ENCODE data around the gene NUDT1.

Gene NUDT1

GRCh38 chr7:2241580-2242540 is at the start of gene NUDT1, which contains the start of gene MRM2:
Gene NUDT1, plus strand, starts transcription at chr7:2242226. Its CDS starts 2,349 bp downstream, at chr7:2244575.
Gene MRM2, minus strand, starts transcription at chr7:2242205. Its CDS starts 36 bp downstream, at chr7:2242169.
- peak within 1 kb of the TSS; percentile 98 for H3K4me3 ChIP-seq (ENCODE audit: low read depth, low read length, poor library complexity, severe bottlenecking)
- H2AFZ ChIP-seq (ENCODE audit: low read length): no peak within 1 kb of the TSS
- H3K9me3 ChIP-seq (ENCODE audit: low read length): no peaks in the 10 kb centered on the region
- H3K9me2 ChIP-seq (ENCODE audit: low read depth, low read length): no peaks in the 10 kb centered on the region
- H3K9ac ChIP-seq (ENCODE audit: low read length): peak within 1 kb of the TSS; percentile 96
- peak within 1 kb of the TSS; percentile 99 for H3K4me2 ChIP-seq (ENCODE audit: low read length)
- H3K36me3 ChIP-seq (ENCODE audit: insufficient read depth, low read length): peaks cover 25% of the 10 kb centered on the region
- no peaks in the 10 kb centered on the region for H3K27me3 ChIP-seq (ENCODE audit: insufficient read depth, low read length)
- peak within 1 kb of the TSS; percentile 67 for H3K27ac ChIP-seq (ENCODE audit: low read depth, low read length, poor library complexity, severe bottlenecking)
- TF ChIP-seq CTCF (IDR thresholded peaks at IDR 0.05; ENCODE audit: low read length) (no peak), EZH2 (IDR thresholded peaks at IDR 0.05; ENCODE audit: borderline replicate concordance, low read length) (no peak)
- peaks cover 61% of the 10 kb centered on the region for H3K4me1 ChIP-seq (ENCODE audit: insufficient read depth, low read length, severe bottlenecking)
- 0 out of 2 replicates have a peak, but pooled peaks cover 3% of the 10 kb centered on the region for H3F3A ChIP-seq (ENCODE audit: insufficient read depth, low read length)
- H4K20me1 ChIP-seq (ENCODE audit: insufficient read depth, low read length): no peaks in the 10 kb centered on the region
- H3K79me2 ChIP-seq (ENCODE audit: insufficient read depth, low read length): peaks cover 14% of the 10 kb centered on the region

- Histone ChIP-seq H3K9ac (ENCODE audit: low read length) (no peak overlapping the region), H3K4me2 (ENCODE audit: low read length) (no peak overlapping the region), H2AFZ (ENCODE audit: low read length) (no peak overlapping the region), H4K20me1 (ENCODE audit: insufficient read depth, low read length) (no peaks in the 10 kb centered on the region), H3K79me2 (ENCODE audit: insufficient read depth, low read length) (no peaks in the 10 kb centered on the region), H3K27me3 (ENCODE audit: insufficient read depth, low read length) (no peaks in the 10 kb centered on the region), H3K4me3 (ENCODE audit: low read depth, low read length, poor library complexity, severe bottlenecking) (no peak overlapping the region), H3K27ac (ENCODE audit: low read depth, low read length, poor library complexity, severe bottlenecking) (no peak overlapping the region), H3K9me2 (ENCODE audit: low read depth, low read length) (no peaks in the 10 kb centered on the region), H3K9me3 (ENCODE audit: low read length) (peaks cover 15% of the 10 kb centered on the region), H3F3A (ENCODE audit: insufficient read depth, low read length) (no peaks in the 10 kb centered on the region), H3K4me1 (ENCODE audit: insufficient read depth, low read length, severe bottlenecking) (no peaks in the 10 kb centered on the region), H3K36me3 (ENCODE audit: insufficient read depth, low read length) (peaks cover 43% of the 10 kb centered on the region)
- TF ChIP-seq CTCF (IDR thresholded peaks at IDR 0.05; ENCODE audit: low read length): no peak
Measured at GRCh38 chr7:2192831-2193534, 49.0 kb upstream of the NUDT1 start.

- Histone ChIP-seq H2AFZ (ENCODE audit: low read length) (no peak overlapping the region), H3K27ac (ENCODE audit: low read depth, low read length, poor library complexity, severe bottlenecking) (no peak overlapping the region), H3K9ac (ENCODE audit: low read length) (no peak overlapping the region), H3F3A (ENCODE audit: insufficient read depth, low read length) (no peaks in the 10 kb centered on the region), H3K79me2 (ENCODE audit: insufficient read depth, low read length) (no peaks in the 10 kb centered on the region), H3K27me3 (ENCODE audit: insufficient read depth, low read length) (no peaks in the 10 kb centered on the region), H3K9me3 (ENCODE audit: low read length) (peaks cover 10% of the 10 kb centered on the region), H3K4me2 (ENCODE audit: low read length) (no peak overlapping the region), H3K9me2 (ENCODE audit: low read depth, low read length) (no peaks in the 10 kb centered on the region), H3K4me1 (ENCODE audit: insufficient read depth, low read length, severe bottlenecking) (no peaks in the 10 kb centered on the region), H3K4me3 (ENCODE audit: low read depth, low read length, poor library complexity, severe bottlenecking) (no peak overlapping the region), H3K36me3 (ENCODE audit: insufficient read depth, low read length) (peaks cover 40% of the 10 kb centered on the region), H4K20me1 (ENCODE audit: insufficient read depth, low read length) (no peaks in the 10 kb centered on the region)
- TF ChIP-seq EZH2 (IDR thresholded peaks at IDR 0.05; ENCODE audit: borderline replicate concordance, low read length) (no peak), CTCF (IDR thresholded peaks at IDR 0.05; ENCODE audit: low read length) (no peak)
Measured at GRCh38 chr7:2193575-2194305, 48.3 kb upstream of the NUDT1 start.
